Upper lobe of left lung (tissue), 6 donors: ENCODE measurements around the gene DLK1. TPM values are rescaled to one million over a fixed set of nuclear protein-coding genes. Genes with fewer than 3 reads are reported as not detected.
A peak's percentile ranks its signal among the peaks of the same experiment; 100 is the strongest.

Source experiments
- ATAC-seq, 2 donors: fragments of 200-7000 bp; cut with Tn5 transposase; one replicate each; pipeline ENCODE4 v1.9.1; 2022; ENCODE audit warnings: mild to moderate bottlenecking in 2 of 2, moderate library complexity in 2 of 2; ENCODE audit not compliant: low FRiP score in 2 of 2
- DNase-seq, 2 donors: peaks; one replicate each; pipeline ENCODE4 v3.0.0-alpha.2; 2019 to 2020
- H3K27ac ChIP-seq, 4 donors: fragments of 200-600 bp; sonication (generic); one replicate each; pipeline ENCODE4 v1.5.1; 2016 to 2019
- H3K27me3 ChIP-seq, 4 donors: fragments of 200-600 bp; sonication (generic); one replicate each; pipeline ENCODE4 v1.5.1; 2017 to 2019
- H3K36me3 ChIP-seq, 4 donors: fragments of 200-600 bp; sonication (generic); one replicate each; pipeline ENCODE4 v1.5.1; 2016 to 2019
- H3K4me1 ChIP-seq, 4 donors: fragments of 200-600 bp; sonication (generic); one replicate each; pipeline ENCODE4 v1.5.1; 2018 to 2019
- H3K4me3 ChIP-seq, 4 donors: fragments of 200-600 bp; sonication (generic); one replicate each; pipeline ENCODE4 v1.5.1; 2017 to 2019; ENCODE audit warnings: mild to moderate bottlenecking in 2 of 4, moderate library complexity in 1 of 4
- H3K9me3 ChIP-seq, 4 donors: fragments of 200-600 bp; sonication (generic); one replicate each; pipeline ENCODE4 v1.5.1; 2018 to 2019
- CTCF ChIP-seq, 6 experiments: fragments of 450-650 bp in 4 of 6; fragments of 200-600 bp in 2 of 6; sonication (generic) in 2 of 6; IDR thresholded peaks; one replicate each; pipeline ENCODE4 v1.5.1; 2016 to 2019; ENCODE audit warnings: antibody characterized with exemption in 6 of 6
- EP300 ChIP-seq, 4 donors: sonication (generic); formaldehyde crosslinking; IDR thresholded peaks; one replicate each; pipeline ENCODE4 v1.5.1; 2017; ENCODE audit warnings: antibody characterized with exemption in 4 of 4, control low read depth in 2 of 4
- POLR2A ChIP-seq, 4 donors: fragments of 450-650 bp; IDR thresholded peaks; one replicate each; pipeline ENCODE4 v1.5.1; 2016 to 2017; ENCODE audit warnings: antibody characterized with exemption in 4 of 4, mild to moderate bottlenecking in 2 of 4
- POLR2AphosphoS5 ChIP-seq, 2 donors: sonication (generic); formaldehyde crosslinking; IDR thresholded peaks; one replicate each; pipeline ENCODE4 v1.5.1; 2017; ENCODE audit warnings: antibody characterized with exemption in 2 of 2
- WGBS, 2 donors: methylation state at CpG; one replicate each; pipeline ENCODE4 v1.1.5; 2017 to 2018; 5-methylcytosine and 5-hydroxymethylcytosine counted together
- total RNA-seq, 6 donors: library from RNA; depleted of rRNA in 4 of 6; stranded (reverse); fragments of >200 nt in 4 of 6; gene quantifications; one replicate each; pipeline versions ENCODE4 v1.1.0 to v1.2.1, GENCODE V29; 2016 to 2021
- donor health status: DM: no; HTN: no; CAD: no; lungs with moderate emphysema.
- donor health status: DM: no; HTN: yes; CAD: no; lungs with severe emphysema.

The DLK1 gene
- total RNA-seq, 6 donors from 2014 or later, result 1.7 to 1.8 TPM; not detected in 4

DNA sequence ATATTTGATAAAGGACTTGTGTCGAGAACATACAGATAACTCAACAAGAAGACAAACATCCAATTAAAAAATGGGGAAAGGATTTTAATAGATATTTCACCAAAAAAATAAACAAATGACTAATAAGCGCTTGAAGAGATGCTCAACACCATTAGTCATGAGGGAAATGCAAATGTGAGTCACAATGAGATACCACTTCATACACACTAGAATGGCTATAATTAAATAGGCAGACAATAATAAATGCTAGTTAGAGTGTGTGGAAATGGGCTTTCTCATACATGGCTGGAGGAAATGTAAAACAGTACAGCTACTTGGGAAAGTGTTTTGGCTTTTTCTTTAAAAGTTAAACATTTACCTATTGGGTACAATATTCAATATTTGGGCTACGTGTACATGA lies 34.8 kb downstream of the DLK1 start:
- no peak for ATAC-seq

DNA sequence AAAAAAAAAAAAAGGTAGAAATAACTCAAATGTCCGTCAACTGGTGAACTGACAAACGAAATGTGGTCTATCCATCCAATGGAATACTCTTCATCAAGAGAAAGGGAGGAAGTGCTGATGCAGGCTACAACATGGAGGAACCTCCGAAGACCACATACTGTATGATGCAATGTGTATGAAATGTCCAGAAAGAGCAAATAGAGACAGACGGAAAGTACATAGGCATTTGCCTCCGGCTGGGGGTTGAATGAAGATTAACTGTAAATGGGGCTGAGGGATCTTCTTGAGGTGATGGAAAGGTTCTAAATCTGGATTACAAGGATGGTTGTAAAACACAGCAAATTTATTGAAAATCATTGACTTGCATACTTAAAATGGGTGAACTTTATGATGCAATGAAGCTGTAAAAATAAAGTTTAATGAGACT lies 35.4 kb downstream of the DLK1 start:
- DNase-seq (no peak), ATAC-seq (no peak)
- H3K4me1 ChIP-seq, result no peaks in the 10 kb centered on the region
- no peak overlapping the region for H3K4me3 ChIP-seq
- WGBS, 2 donors, result 71 to 83% methylated on average over 5 of the region's 5 CpGs
- no peaks in the 10 kb centered on the region for H3K36me3 ChIP-seq
- H3K27ac ChIP-seq, result no peak overlapping the region
- no peaks in the 10 kb centered on the region for H3K9me3 ChIP-seq
- TF ChIP-seq POLR2AphosphoS5 (IDR thresholded peaks at IDR 0.05) (no peak), POLR2A (IDR thresholded peaks at IDR 0.05) (no peak), CTCF (IDR thresholded peaks at IDR 0.05) (no peak), EP300 (IDR thresholded peaks at IDR 0.05) (no peak)
- H3K27me3 ChIP-seq, result no peaks in the 10 kb centered on the region

More for the DNA sequence above, 34.8 kb downstream of the DLK1 start:
- Histone ChIP-seq H3K27ac (no peak overlapping the region), H3K4me3 (no peak overlapping the region), H3K36me3 (no peaks in the 10 kb centered on the region), H3K4me1 (no peaks in the 10 kb centered on the region), H3K27me3 (no peaks in the 10 kb centered on the region), H3K9me3 (no peaks in the 10 kb centered on the region)
- 76 to 82% methylated on average over 3 of the region's 3 CpGs for WGBS, 2 donors
- TF ChIP-seq EP300 (IDR thresholded peaks at IDR 0.05) (no peak), POLR2AphosphoS5 (IDR thresholded peaks at IDR 0.05) (no peak), CTCF (IDR thresholded peaks at IDR 0.05) (no peak), POLR2A (IDR thresholded peaks at IDR 0.05) (no peak)
- DNase-seq, result no peak

- 89 to 91% methylated on average over 8 of the region's 8 CpGs for WGBS, 2 donors
- ATAC-seq (no peak), DNase-seq (no peak)
- Histone ChIP-seq H3K4me1 (no peaks in the 10 kb centered on the region), H3K27ac (no peak overlapping the region), H3K36me3 (no peaks in the 10 kb centered on the region), H3K9me3 (no peaks in the 10 kb centered on the region), H3K4me3 (no peak overlapping the region), H3K27me3 (no peaks in the 10 kb centered on the region)
- no peak for TF ChIP-seq EP300 (IDR thresholded peaks at IDR 0.05)
- no peak for TF ChIP-seq POLR2A (IDR thresholded peaks at IDR 0.05)
- no peak for TF ChIP-seq CTCF (IDR thresholded peaks at IDR 0.05)
- TF ChIP-seq POLR2AphosphoS5 (IDR thresholded peaks at IDR 0.05), result no peak
These were observed 36.2 kb downstream of the DLK1 start for GRCh38 chr14:100762901-100763300.

DNA sequence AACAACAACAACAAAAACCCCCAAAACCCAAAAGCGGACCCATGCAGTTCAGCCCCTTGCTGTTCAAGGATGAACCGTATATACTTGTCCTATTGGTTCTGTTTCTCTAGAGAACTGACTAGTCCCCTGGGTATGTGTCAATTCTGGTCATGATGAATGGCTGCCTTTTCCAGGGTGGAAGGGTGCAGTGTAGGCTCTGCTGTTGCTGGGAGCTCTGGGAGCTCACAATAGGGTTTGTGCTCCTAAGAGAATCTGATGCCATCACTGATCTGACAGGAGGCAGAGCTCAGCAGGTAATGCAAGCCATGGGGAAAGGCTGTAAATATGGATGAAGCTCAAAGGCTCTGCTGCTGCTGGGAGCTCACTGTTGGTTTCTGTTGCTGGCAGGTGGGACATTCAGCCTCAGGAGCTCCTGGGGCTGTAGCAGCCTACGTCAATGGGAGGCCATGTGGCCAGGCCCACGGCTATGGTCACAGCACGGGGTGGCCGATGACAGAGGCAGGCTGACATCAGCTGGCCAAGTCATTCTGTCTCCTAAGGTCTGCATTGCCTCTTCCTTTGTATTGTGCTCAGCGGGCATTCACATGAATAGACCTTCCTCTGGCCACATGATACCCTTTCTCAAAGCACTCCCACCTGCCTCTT lies 37.9 kb downstream of the DLK1 start:
- no peak overlapping the region for H3K4me3 ChIP-seq
- no peaks in the 10 kb centered on the region for H3K9me3 ChIP-seq
- no peaks in the 10 kb centered on the region for H3K27me3 ChIP-seq
- TF ChIP-seq POLR2A (IDR thresholded peaks at IDR 0.05), result no peak
- H3K36me3 ChIP-seq, result no peaks in the 10 kb centered on the region
- no peak for DNase-seq
- WGBS, 2 donors, result 81% methylated on average over 5 to 7 of the region's 7 CpGs
- no peak overlapping the region for H3K27ac ChIP-seq
- no peaks in the 10 kb centered on the region for H3K4me1 ChIP-seq
- no peak for ATAC-seq

DNA sequence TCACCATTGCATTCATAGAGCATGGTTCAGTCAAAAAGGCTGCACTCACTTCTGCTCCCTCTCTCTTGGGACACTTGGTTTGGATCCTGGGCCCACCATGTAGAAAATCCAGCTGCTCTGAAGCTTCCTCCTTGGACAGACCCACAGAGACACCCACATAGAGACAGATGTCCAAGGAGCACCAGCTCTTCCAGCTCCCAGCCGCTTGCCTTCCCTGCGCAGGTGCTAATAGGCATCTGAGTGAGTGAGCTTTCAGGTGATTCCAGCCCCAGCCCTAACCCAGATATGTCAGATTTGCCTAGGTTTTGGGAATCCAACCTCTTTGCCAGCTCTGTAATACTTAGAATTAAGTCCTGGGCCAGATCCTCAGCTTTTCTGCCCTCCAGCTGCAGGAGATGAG lies 38.6 kb downstream of the DLK1 start:
- 94 to 100% methylated on average over 1 to 2 of the region's 2 CpGs for WGBS, 2 donors
- DNase-seq (peak in 1 of 2 donors; percentile 3), ATAC-seq (no peak)
- Histone ChIP-seq H3K4me3 (no peak overlapping the region), H3K36me3 (no peaks in the 10 kb centered on the region), H3K4me1 (no peaks in the 10 kb centered on the region), H3K9me3 (no peaks in the 10 kb centered on the region), H3K27ac (no peak overlapping the region), H3K27me3 (no peaks in the 10 kb centered on the region)
- TF ChIP-seq POLR2A (IDR thresholded peaks at IDR 0.05), result no peak
- no peak for TF ChIP-seq EP300 (IDR thresholded peaks at IDR 0.05)
- TF ChIP-seq POLR2AphosphoS5 (IDR thresholded peaks at IDR 0.05), result no peak
- no peak for TF ChIP-seq CTCF (IDR thresholded peaks at IDR 0.05)
